Peyer's patch (tissue), 4 donors: ENCODE results near the gene PDE3A. TPM values are rescaled to one million over a fixed set of nuclear protein-coding genes. Genes with fewer than 3 reads are reported as not detected.
A peak's percentile ranks its signal among the peaks of the same experiment; 100 is the strongest.

Experiments used
- DNase-seq, 3 donors: peaks; one replicate each; pipeline ENCODE4 v3.0.0-alpha.2; 2017 to 2019
- H3K27ac ChIP-seq, 4 donors: fragments of 200-600 bp; sonication (generic); one replicate each; pipeline ENCODE4 v1.5.1; 2016 to 2019
- H3K27me3 ChIP-seq, 2 donors: fragments of 200-600 bp; sonication (generic); one replicate each; pipeline ENCODE4 v1.5.1; 2019
- H3K36me3 ChIP-seq, 3 donors: fragments of 200-600 bp; sonication (generic); one replicate each; pipeline ENCODE4 v1.5.1; 2016 to 2019
- H3K4me1 ChIP-seq, 4 donors: fragments of 200-600 bp; sonication (generic); one replicate each; pipeline ENCODE4 v1.5.1; 2016 to 2019
- H3K4me3 ChIP-seq, 4 donors: fragments of 200-600 bp; sonication (generic); 1 replicate in 3 of 4; 2 replicates in 1 of 4; pipeline ENCODE4 v1.5.1; 2016 to 2019; ENCODE audit warnings: mild to moderate bottlenecking in 1 of 4
- H3K9me3 ChIP-seq, 4 donors: fragments of 200-600 bp; sonication (generic); one replicate each; pipeline ENCODE4 v1.5.1; 2016 to 2019; ENCODE audit warnings: mild to moderate bottlenecking in 1 of 4
- POLR2A ChIP-seq, 2 donors: fragments of 450-650 bp; IDR thresholded peaks; one replicate each; pipeline ENCODE4 v1.5.1; 2017; ENCODE audit warnings: antibody characterized with exemption in 2 of 2, mild to moderate bottlenecking in 2 of 2, moderate library complexity in 2 of 2
- total RNA-seq, 4 donors: library from RNA; depleted of rRNA; stranded (reverse); fragments of >200 nt; gene quantifications; one replicate each; pipeline ENCODE4 v1.1.0, GENCODE V29; 2016
- TF ChIP-seq, protein P1 (sequence below), 6 experiments: fragments of 450-650 bp in 4 of 6; fragments of 200-600 bp in 2 of 6; sonication (generic) in 1 of 6; IDR thresholded peaks; one replicate each; pipeline ENCODE4 v1.5.1; 2017 to 2019; ENCODE audit warnings: antibody characterized with exemption in 6 of 6, mild to moderate bottlenecking in 3 of 6, moderate library complexity in 1 of 6

The PDE3A gene
- total RNA-seq, 4 donors from 2014 or later: 17.3 to 144 (median 120) TPM

- TF ChIP-seq, protein P1, sequence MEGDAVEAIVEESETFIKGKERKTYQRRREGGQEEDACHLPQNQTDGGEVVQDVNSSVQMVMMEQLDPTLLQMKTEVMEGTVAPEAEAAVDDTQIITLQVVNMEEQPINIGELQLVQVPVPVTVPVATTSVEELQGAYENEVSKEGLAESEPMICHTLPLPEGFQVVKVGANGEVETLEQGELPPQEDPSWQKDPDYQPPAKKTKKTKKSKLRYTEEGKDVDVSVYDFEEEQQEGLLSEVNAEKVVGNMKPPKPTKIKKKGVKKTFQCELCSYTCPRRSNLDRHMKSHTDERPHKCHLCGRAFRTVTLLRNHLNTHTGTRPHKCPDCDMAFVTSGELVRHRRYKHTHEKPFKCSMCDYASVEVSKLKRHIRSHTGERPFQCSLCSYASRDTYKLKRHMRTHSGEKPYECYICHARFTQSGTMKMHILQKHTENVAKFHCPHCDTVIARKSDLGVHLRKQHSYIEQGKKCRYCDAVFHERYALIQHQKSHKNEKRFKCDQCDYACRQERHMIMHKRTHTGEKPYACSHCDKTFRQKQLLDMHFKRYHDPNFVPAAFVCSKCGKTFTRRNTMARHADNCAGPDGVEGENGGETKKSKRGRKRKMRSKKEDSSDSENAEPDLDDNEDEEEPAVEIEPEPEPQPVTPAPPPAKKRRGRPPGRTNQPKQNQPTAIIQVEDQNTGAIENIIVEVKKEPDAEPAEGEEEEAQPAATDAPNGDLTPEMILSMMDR (IDR thresholded peaks at IDR 0.05): no peak
- no peak for TF ChIP-seq POLR2A (IDR thresholded peaks at IDR 0.05)
- Histone ChIP-seq H3K27me3 (no peaks in the 10 kb centered on the region), H3K4me1 (peaks cover 0 to 1% (median 0%) of the 10 kb centered on the region in 4 donors), H3K27ac (no peak overlapping the region), H3K36me3 (no peaks in the 10 kb centered on the region), H3K4me3 (no peak overlapping the region), H3K9me3 (no peaks in the 10 kb centered on the region)
- DNase-seq: no peak
These were observed 46.7 kb downstream of the PDE3A start for GRCh38 chr12:20415028-20415427.

DNA sequence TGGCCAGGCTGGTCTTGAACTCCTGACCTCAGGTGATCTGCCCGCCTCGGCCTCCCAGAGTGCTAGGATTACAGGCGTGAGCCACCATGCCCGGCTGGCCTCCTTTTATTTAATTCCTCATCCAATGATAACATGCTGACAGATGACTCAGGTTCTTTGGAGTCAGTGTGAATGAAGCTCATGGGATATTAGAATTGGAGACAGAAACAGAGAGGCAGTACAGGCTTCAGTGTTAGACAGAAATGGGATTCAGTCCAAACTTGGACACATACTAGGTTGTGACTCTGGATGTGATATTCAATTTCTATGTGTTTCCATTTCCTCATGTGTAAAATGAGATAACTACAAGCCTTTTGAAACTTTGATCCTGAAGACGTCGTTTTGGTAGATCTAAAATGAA is 47.3 kb downstream of the PDE3A start:
- H3K27me3 ChIP-seq: no peaks in the 10 kb centered on the region
- no peak for DNase-seq
- H3K4me1 ChIP-seq: peaks cover 0 to 6% (median 0%) of the 10 kb centered on the region in 4 donors
- TF ChIP-seq POLR2A (IDR thresholded peaks at IDR 0.05): no peak
- TF ChIP-seq, protein P1 (IDR thresholded peaks at IDR 0.05): no peak
- H3K27ac ChIP-seq: no peak overlapping the region
- H3K4me3 ChIP-seq: no peak overlapping the region
- H3K36me3 ChIP-seq: no peaks in the 10 kb centered on the region
- no peaks in the 10 kb centered on the region for H3K9me3 ChIP-seq

DNA sequence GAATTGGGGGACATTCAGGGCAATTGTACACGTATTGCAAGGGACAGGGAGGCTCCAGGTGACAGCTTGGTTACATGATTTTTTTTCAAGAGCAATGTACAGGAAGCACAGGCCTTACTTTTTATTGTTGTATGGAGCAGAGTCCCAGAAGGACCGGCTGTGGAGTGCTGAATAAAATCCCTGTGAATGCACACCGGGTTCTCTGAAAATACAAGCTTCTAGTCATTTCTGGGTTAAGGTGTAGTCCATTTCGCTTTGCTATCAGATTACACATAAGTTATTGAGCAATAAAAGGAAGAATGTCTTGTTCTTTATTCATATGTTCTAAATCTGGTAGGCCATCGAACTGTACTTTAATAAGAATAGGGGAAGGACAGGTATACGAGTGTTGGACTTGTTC is 52.2 kb downstream of the PDE3A start:
- DNase-seq: peak in 1 of 3 donors; percentile 63
- H3K9me3 ChIP-seq: no peaks in the 10 kb centered on the region
- peak overlapping the region in 3 of 4 donors; percentile 13 to 80 (median 66) for H3K27ac ChIP-seq
- H3K36me3 ChIP-seq: no peaks in the 10 kb centered on the region
- no peak for TF ChIP-seq POLR2A (IDR thresholded peaks at IDR 0.05)
- TF ChIP-seq, protein P1 (IDR thresholded peaks at IDR 0.05): no peak
- H3K27me3 ChIP-seq: no peaks in the 10 kb centered on the region
- H3K4me1 ChIP-seq: peaks cover 0 to 13% (median 2%) of the 10 kb centered on the region in 4 donors
- H3K4me3 ChIP-seq: no peak overlapping the region

GRCh38 chr12:20421421-20421820 is 53.1 kb downstream of the PDE3A start:
- DNase-seq: peak in 2 of 3 donors; percentile 69 to 78
- peaks cover 0 to 13% (median 2%) of the 10 kb centered on the region in 4 donors for H3K4me1 ChIP-seq

DNA sequence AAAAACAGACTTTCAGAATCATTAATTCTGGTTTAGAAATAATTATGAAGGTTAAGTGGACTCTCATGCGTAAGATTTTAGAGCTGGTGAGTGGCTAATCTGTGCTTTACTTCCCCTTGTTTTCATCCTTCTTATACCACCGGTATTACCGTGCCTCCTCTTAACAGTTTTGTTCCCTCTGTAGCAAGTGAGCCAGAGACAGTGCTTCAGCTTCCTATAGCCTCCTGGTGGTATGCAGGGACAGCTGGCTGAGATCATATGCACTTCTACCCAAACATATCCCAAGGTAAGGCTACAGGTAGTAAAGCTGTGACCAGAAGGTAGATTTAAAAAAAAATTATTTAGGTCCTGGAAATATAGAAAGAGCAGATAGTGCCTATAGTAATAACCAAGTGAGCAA is 55.2 kb downstream of the PDE3A start:
- TF ChIP-seq, protein P1 (IDR thresholded peaks at IDR 0.05): peak in 3 of 6 experiments; percentile 23 to 42 (median 29)
- TF ChIP-seq POLR2A (IDR thresholded peaks at IDR 0.05): no peak
- peak overlapping the region in 2 of 4 donors; percentile 7 to 53 for H3K27ac ChIP-seq

More at GRCh38 chr12:20421421-20421820, 53.1 kb downstream of the PDE3A start:
- H3K4me3 ChIP-seq: no peak overlapping the region
- no peaks in the 10 kb centered on the region for H3K9me3 ChIP-seq
- no peaks in the 10 kb centered on the region for H3K36me3 ChIP-seq
- no peaks in the 10 kb centered on the region for H3K27me3 ChIP-seq
- H3K27ac ChIP-seq: peak overlapping the region in 2 of 4 donors; percentile 66
- TF ChIP-seq, protein P1 (IDR thresholded peaks at IDR 0.05): no peak
- no peak for TF ChIP-seq POLR2A (IDR thresholded peaks at IDR 0.05)

GRCh38 chr12:20424841-20425240 is 56.5 kb downstream of the PDE3A start:
- DNase-seq: no peak
- Histone ChIP-seq H3K9me3 (no peaks in the 10 kb centered on the region), H3K4me3 (no peak overlapping the region), H3K27me3 (no peaks in the 10 kb centered on the region), H3K27ac (no peak overlapping the region), H3K36me3 (no peaks in the 10 kb centered on the region), H3K4me1 (peaks cover 0 to 13% (median 2%) of the 10 kb centered on the region in 4 donors)
- TF ChIP-seq, protein P1 (IDR thresholded peaks at IDR 0.05): no peak
- no peak for TF ChIP-seq POLR2A (IDR thresholded peaks at IDR 0.05)

More for the DNA sequence above, 55.2 kb downstream of the PDE3A start:
- Histone ChIP-seq H3K27me3 (no peaks in the 10 kb centered on the region), H3K4me1 (peaks cover 0 to 13% (median 2%) of the 10 kb centered on the region in 4 donors), H3K36me3 (no peaks in the 10 kb centered on the region), H3K4me3 (no peak overlapping the region), H3K9me3 (no peaks in the 10 kb centered on the region)
- no peak for DNase-seq
